Endothelial cell of umbilical vein (primary cell): ENCODE data around the gene ALG8. TPM values are rescaled to one million over a fixed set of nuclear protein-coding genes. Genes with fewer than 3 reads are reported as not detected.

Experiments
- BruUV-seq: library from RNA; stranded (reverse); fragments of 400-500 nt; replicated peaks from 2 replicates; lab custom pipeline; 2021; lab: Mats Ljungman, UMichigan
- CTCF ChIA-PET: fragments of 300-600, 350-600 bp; sonication (Branson Sonifier 250); formaldehyde crosslinking; loops from one replicate; lab custom pipeline; 2021; ENCODE audit warnings: antibody characterized with exemption, inconsistent platforms; lab: Charles Lee
- POLR2A ChIA-PET: fragments of 300-600, 350-600 bp; sonication (Branson Sonifier 250); formaldehyde crosslinking; loops from one replicate; lab custom pipeline; 2021; ENCODE audit warnings: antibody characterized with exemption, inconsistent platforms; lab: Charles Lee
- DNase-seq: peaks from one replicate; pipeline ENCODE4 v3.0.0-alpha.2; 2011; ENCODE audit warnings: low read depth, low spot score
- FAIRE-seq: peaks from 2 replicates; lab custom pipeline; 2011; peaks lifted over from hg19 to GRCh38; lab: Jason Lieb, UNC
- H2AFZ ChIP-seq: 2 replicates; pipeline ENCODE4 v1.6.0; 2012; ENCODE audit warnings: low read depth, low read length, control low read depth, inconsistent platforms
- H3K27ac ChIP-seq: 2 replicates; pipeline ENCODE4 v1.5.1; 2011; ENCODE audit warnings: low read depth, mild to moderate bottlenecking, control low read depth, low read length, moderate library complexity; ENCODE audit not compliant: insufficient read depth
- H3K27me3 ChIP-seq, 2 experiments: 2 replicates each; pipeline versions ENCODE4 v1.6.0 to v1.6.1; 2011; ENCODE audit warnings: low read length in 2 of 2, mixed read lengths in 1 of 2; ENCODE audit not compliant: control insufficient read depth in 2 of 2, insufficient read depth in 2 of 2
- H3K36me3 ChIP-seq, 2 experiments: 2 replicates in 1 of 2; 3 replicates in 1 of 2; pipeline ENCODE4 v1.5.1; 2011; ENCODE audit warnings: low read length in 2 of 2, mild to moderate bottlenecking in 1 of 2, moderate library complexity in 1 of 2; ENCODE audit not compliant: control insufficient read depth in 2 of 2, insufficient read depth in 2 of 2; ENCODE audit errors: extremely low read depth in 1 of 2
- H3K4me1 ChIP-seq: 3 replicates; pipeline ENCODE4 v1.5.1; 2011; ENCODE audit warnings: mild to moderate bottlenecking, low read length; ENCODE audit not compliant: control insufficient read depth, insufficient read depth; ENCODE audit errors: extremely low read depth
- H3K4me2 ChIP-seq: 2 replicates; pipeline ENCODE4 v1.6.1; 2011; ENCODE audit warnings: low read length, control low read depth, mixed read lengths; ENCODE audit not compliant: insufficient read depth
- H3K4me3 ChIP-seq, 3 experiments: fragments of 200-600 bp in 1 of 3; sonication (generic), shearing (Covaris generic) in 1 of 3; replicated peaks in 1 of 3; 2 replicates each; pipeline ENCODE4 v1.5.1; 2011 to 2016; ENCODE audit warnings: control low read depth in 3 of 3, low read length in 3 of 3, mild to moderate bottlenecking in 2 of 3, inconsistent platforms in 1 of 3, low read depth in 1 of 3, moderate library complexity in 1 of 3; ENCODE audit not compliant: insufficient read depth in 1 of 3
- H3K79me2 ChIP-seq: 2 replicates; pipeline ENCODE4 v1.6.0; 2012; ENCODE audit warnings: low read length, inconsistent platforms; ENCODE audit not compliant: control insufficient read depth, insufficient read depth
- H3K9ac ChIP-seq: replicated peaks from 2 replicates; pipeline ENCODE3; 2011; ENCODE audit warnings: low read length, control low read depth; ENCODE audit not compliant: insufficient read depth; ENCODE audit errors: extremely low read depth
- H3K9me1 ChIP-seq: replicated peaks from 3 replicates; pipeline ENCODE4 v1.6.0; 2011; ENCODE audit warnings: mild to moderate bottlenecking, low read length; ENCODE audit not compliant: control insufficient read depth, insufficient read depth; ENCODE audit errors: extremely low read depth
- H3K9me3 ChIP-seq: replicated peaks from 2 replicates; pipeline ENCODE4 v1.5.1; 2012; ENCODE audit warnings: low read length, inconsistent platforms; ENCODE audit not compliant: control insufficient read depth, insufficient read depth
- H4K20me1 ChIP-seq: replicated peaks from 2 replicates; pipeline ENCODE3; 2011; ENCODE audit warnings: mild to moderate bottlenecking, low read length; ENCODE audit not compliant: control insufficient read depth, insufficient read depth; ENCODE audit errors: extremely low read depth
- EZH2 ChIP-seq: IDR thresholded peaks from 2 replicates; pipeline ENCODE4 v1.6.1; 2012; ENCODE audit warnings: borderline replicate concordance, low read depth, mild to moderate bottlenecking, moderate library complexity, low read length, inconsistent platforms; ENCODE audit not compliant: severe bottlenecking
- FOS ChIP-seq: IDR thresholded peaks from 2 replicates; pipeline ENCODE4 v1.6.1; 2011; ENCODE audit warnings: mild to moderate bottlenecking, low read length, moderate library complexity, borderline replicate concordance; ENCODE audit not compliant: insufficient read depth
- GATA2 ChIP-seq: IDR thresholded peaks from 2 replicates; pipeline ENCODE4 v1.7.0; 2011; ENCODE audit warnings: low read depth, mild to moderate bottlenecking, moderate library complexity, mixed read lengths, low read length; ENCODE audit not compliant: insufficient read length, insufficient read depth
- JUN ChIP-seq: IDR thresholded peaks from 2 replicates; pipeline ENCODE4 v1.6.1; 2011; ENCODE audit warnings: borderline replicate concordance, low read depth; ENCODE audit not compliant: insufficient read length, insufficient read depth
- MYC ChIP-seq: IDR thresholded peaks from one replicate; pipeline ENCODE4 v1.6.1; 2011; ENCODE audit warnings: mild to moderate bottlenecking, low read depth, low read length
- POLR2A ChIP-seq: IDR thresholded peaks from 2 replicates; pipeline ENCODE4 v1.6.1; 2012; ENCODE audit warnings: low read depth, mild to moderate bottlenecking, control low read depth, low read length
- POLR2AphosphoS5 ChIP-seq: IDR thresholded peaks from 2 replicates; pipeline ENCODE4 v1.6.1; 2012; ENCODE audit warnings: low read depth, mild to moderate bottlenecking, control low read depth, low read length, moderate library complexity; ENCODE audit not compliant: insufficient read depth
- dilution Hi-C: fragments of 300-500 bp; cut with MboI; formaldehyde crosslinking; loops from one replicate; pipeline ENCODE4 v1.15.0; 2019; ENCODE audit warnings: low sequenced_read_pairs; ENCODE audit not compliant: extremely low pct_ligation_motif_present
- intact Hi-C: fragments of 100-400 bp; cut with micrococcal nuclease; formaldehyde crosslinking; loops from one replicate; pipeline ENCODE4 v1.10.0; 2022
- polyA plus RNA-seq, 4 experiments: library from polyadenylated mRNA; depleted of rRNA in 3 of 4; stranded (reverse) in 3 of 4; unstranded in 1 of 4; fragments of >200 nt; gene quantifications; 2 replicates each; pipeline versions ENCODE4 v1.2.1 to v1.2.3, GENCODE V29; 2011 to 2012; ENCODE audit warnings: missing spikeins in 1 of 4
- total RNA-seq: library from RNA; stranded (reverse); gene quantifications from 2 replicates; pipeline ENCODE4 v1.2.3, GENCODE V29; 2021
- TF ChIP-seq, protein P1 (sequence below): IDR thresholded peaks from 2 replicates; pipeline ENCODE4 v1.6.1; 2011; ENCODE audit not compliant: insufficient read depth, insufficient read length
- TF ChIP-seq, protein P2 (sequence below), 2 donors: IDR thresholded peaks; 1 replicate in 1 of 2; 2 replicates in 1 of 2; pipeline ENCODE4 v1.5.1; 2011; ENCODE audit warnings: low read length in 2 of 2, mild to moderate bottlenecking in 2 of 2, moderate library complexity in 2 of 2, control low read depth in 1 of 2, inconsistent platforms in 1 of 2, low read depth in 1 of 2; ENCODE audit not compliant: insufficient read depth in 1 of 2; ENCODE audit errors: extremely low read depth in 1 of 2

ALG8 gene
- total and polyA plus RNA-seq, 2 donors (not counting 3 experiments of a cell fraction or from before 2014, with no cell fraction given): 43.9 to 48.2 TPM

GRCh38 chr11:78156127-78156844 is 16.9 kb upstream of the ALG8 start:
- POLR2A ChIA-PET: no interaction called here
- H4K20me1 ChIP-seq: no peaks in the 10 kb centered on the region
- peak; percentile 8 for FAIRE-seq

More at GRCh38 chr11:78156127-78156844, 16.9 kb upstream of the ALG8 start:
- TF ChIP-seq, protein P1, sequence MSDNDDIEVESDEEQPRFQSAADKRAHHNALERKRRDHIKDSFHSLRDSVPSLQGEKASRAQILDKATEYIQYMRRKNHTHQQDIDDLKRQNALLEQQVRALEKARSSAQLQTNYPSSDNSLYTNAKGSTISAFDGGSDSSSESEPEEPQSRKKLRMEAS: no peak
- TF ChIP-seq FOS (no peak), MYC (no peak), GATA2 (no peak), POLR2AphosphoS5 (no peak), POLR2A (no peak), JUN (no peak), EZH2 (no peak)
- TF ChIP-seq, protein P2, sequence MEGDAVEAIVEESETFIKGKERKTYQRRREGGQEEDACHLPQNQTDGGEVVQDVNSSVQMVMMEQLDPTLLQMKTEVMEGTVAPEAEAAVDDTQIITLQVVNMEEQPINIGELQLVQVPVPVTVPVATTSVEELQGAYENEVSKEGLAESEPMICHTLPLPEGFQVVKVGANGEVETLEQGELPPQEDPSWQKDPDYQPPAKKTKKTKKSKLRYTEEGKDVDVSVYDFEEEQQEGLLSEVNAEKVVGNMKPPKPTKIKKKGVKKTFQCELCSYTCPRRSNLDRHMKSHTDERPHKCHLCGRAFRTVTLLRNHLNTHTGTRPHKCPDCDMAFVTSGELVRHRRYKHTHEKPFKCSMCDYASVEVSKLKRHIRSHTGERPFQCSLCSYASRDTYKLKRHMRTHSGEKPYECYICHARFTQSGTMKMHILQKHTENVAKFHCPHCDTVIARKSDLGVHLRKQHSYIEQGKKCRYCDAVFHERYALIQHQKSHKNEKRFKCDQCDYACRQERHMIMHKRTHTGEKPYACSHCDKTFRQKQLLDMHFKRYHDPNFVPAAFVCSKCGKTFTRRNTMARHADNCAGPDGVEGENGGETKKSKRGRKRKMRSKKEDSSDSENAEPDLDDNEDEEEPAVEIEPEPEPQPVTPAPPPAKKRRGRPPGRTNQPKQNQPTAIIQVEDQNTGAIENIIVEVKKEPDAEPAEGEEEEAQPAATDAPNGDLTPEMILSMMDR (IDR thresholded peaks at IDR 0.05; ENCODE audit: extremely low read depth in 1 of 2, insufficient read depth in 1 of 2, low read depth in 1 of 2, low read length in 2 of 2): no peak
- CTCF ChIA-PET: interaction anchor here (1.1 kb wide), 1 partner anchor 9 kb away, joined by 4 read pairs; no protein-coding TSS in a partner anchor
- H3K4me2 ChIP-seq: no peak overlapping the region
- H3K27ac ChIP-seq: no peak overlapping the region
- no peaks in the 10 kb centered on the region for H3K27me3 ChIP-seq
- H3K36me3 ChIP-seq: no peaks in the 10 kb centered on the region
- H3K79me2 ChIP-seq: no peaks in the 10 kb centered on the region
- H3K4me3 ChIP-seq: no peak overlapping the region
- dilution Hi-C loops (no loop called here), intact Hi-C loops (no loop called here)
- DNase-seq: no peak
- H3K9me3 ChIP-seq: no peaks in the 10 kb centered on the region
- no peak overlapping the region for H3K9ac ChIP-seq
- no peaks in the 10 kb centered on the region for H3K9me1 ChIP-seq
- H3K4me1 ChIP-seq: no peaks in the 10 kb centered on the region
- BruUV-seq: no TSS peak
- no peak overlapping the region for H2AFZ ChIP-seq
